Ramos (cell line): ENCODE data around the gene SRSF12.
"Not testable (repeated sequence)": the region's sequence is repeated elsewhere in the genome, so short reads cannot be mapped to it uniquely, and the experiment has no call there.

ENCODE experiments used
- in situ Hi-C: fragments of 300-500 bp; cut with MboI; formaldehyde crosslinking; loops from one replicate; pipeline ENCODE4 v1.14.3; 2022; ENCODE audit warnings: low sequenced_read_pairs; ENCODE audit not compliant: unreplicated experiment

SRSF12 gene

GRCh38 chr6:89132057-89132456, 14.2 kb upstream of the SRSF12 start:
- in situ Hi-C loops = no loop called here

- in situ Hi-C loops = no loop called here
These were observed 13.7 kb upstream of the SRSF12 start for GRCh38 chr6:89131599-89131998.

GRCh38 chr6:89128256-89128671, 10.4 kb upstream of the SRSF12 start:
- in situ Hi-C loops = not testable (repeated sequence)

- in situ Hi-C loops = no loop called here
These were observed 4.8 kb upstream of the SRSF12 start for GRCh38 chr6:89122625-89123024.

GRCh38 chr6:89121934-89122333, 4.1 kb upstream of the SRSF12 start:
- in situ Hi-C loops = no loop called here

DNA sequence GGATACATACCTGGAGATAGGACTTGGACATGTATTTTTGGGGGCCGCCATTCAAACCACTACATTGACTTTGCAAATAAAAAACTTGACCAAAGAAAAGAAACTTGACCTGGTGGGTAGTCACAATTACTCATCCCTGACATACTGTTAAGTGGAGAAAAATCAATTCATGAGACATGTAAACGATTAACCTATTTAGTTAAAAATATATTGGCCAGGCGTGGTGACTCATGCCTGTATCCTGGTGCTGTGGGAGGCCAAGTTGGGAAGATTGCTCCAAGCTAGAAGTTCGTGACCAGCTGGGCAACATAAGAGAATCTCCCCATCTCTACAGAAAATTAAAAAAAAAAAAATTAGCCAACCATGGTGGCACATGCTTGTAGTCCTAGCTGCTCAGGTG, 2.5 kb upstream of the SRSF12 start:
- in situ Hi-C loops = no loop called here

DNA sequence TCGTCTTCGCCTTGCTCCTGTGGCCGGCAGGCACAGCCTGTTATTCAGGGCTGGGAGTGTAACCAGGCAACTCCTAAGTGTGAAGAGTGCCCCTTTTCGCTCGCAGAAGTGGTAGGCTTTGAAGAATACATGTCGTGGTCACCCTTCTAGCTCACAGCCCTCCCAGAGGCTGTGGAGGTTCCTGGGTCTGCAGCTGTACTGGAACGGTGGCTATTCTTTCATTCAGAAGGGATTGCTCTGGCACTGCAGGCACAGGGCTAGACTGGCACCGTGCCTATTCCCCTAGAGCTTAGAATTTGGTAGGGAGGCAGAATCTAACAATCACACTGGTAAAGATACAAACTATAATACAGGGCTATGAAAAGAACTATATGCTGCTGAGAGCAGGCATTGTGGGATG, 1.1 kb upstream of the SRSF12 start:
- in situ Hi-C loops = no loop called here

DNA sequence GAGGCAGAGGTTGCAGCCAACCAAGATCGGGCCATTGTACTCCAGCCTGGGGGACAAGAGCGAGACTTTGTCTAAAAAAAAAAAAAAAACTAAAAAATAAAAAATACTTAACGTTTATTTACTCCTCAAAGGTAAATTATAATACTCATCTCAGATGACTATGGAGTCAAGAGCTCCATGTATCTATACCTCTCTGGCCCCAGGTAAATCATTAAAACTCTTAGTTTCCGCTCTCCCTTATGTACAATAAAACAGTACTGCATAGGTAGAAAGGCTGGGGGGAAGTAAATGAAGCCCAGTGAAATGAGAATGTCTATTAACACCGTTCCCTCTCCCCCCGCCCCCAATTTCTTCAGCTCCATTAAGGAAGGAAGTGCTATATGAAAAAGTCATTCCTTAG, 1.2 kb downstream of the SRSF12 start:
- in situ Hi-C loops = no loop called here

DNA sequence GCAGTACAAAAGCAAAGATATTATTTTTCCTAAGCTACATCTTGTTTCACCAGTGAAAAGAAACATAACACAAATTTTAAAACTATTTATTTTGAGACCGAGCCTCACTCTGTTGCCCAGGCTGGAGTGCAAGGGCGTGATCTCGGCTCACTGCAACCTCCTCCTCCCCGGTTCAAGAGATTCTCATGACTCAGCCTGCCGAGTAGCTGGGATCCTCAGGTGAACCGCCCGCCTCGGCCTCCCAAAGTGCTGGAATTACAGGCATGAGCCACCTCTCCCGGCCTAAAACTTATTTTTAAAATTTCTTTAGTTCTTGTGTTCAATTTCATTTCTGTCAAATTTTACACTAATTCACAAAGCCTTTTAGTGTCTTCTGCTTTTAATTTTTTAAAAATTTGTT, 5.9 kb downstream of the SRSF12 start:
- in situ Hi-C loops = no loop called here

GRCh38 chr6:89110284-89110683, 7.6 kb downstream of the SRSF12 start:
- in situ Hi-C loops = no loop called here

DNA sequence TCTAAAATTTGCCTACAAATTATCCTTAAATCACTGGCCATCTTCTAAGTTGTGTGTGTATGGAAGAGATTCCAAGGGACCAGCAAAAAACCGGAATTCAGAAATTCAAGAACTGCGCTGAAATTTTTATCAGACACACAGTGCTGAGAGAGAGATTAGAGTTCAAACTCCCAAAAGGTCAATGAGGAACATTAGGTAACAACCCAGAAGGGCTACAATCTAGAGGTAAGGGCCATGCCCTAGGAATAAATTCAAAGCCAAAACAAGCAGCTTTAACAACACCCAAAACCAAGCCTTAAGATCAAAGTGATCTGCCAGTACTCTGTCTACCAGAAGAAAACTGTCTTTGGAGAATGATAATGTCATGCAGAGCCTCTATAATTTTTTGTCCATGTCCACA, 17.8 kb downstream of the SRSF12 start:
- in situ Hi-C loops = no loop called here

DNA sequence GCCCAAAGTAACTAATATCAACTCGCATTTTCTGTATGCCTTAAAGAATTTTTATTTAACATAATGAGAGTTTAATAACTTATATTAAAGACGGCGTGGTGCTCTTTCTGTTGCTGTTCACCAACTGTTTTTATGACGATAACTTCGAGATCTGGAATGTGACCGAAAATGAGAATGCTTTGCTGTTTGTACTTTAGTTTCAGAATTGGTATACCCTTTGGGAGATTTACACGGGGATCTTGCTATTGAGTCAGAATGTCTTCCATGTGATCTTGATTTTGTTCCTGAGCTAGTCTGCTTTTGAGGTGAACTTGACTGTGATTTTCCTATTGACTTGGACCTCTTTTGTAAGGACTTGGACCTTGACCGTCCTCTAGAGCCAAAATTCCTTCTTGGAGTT, 19.4 kb downstream of the SRSF12 start:
- in situ Hi-C loops = loop anchor here (25.0 kb wide), 1 partner anchor 1186 kb away; no protein-coding TSS in a partner anchor

- in situ Hi-C loops = loop anchor here (25.0 kb wide), 1 partner anchor 1176 kb away; no protein-coding TSS in a partner anchor
These were observed 30.0 kb downstream of the SRSF12 start for GRCh38 chr6:89087881-89088280.

DNA sequence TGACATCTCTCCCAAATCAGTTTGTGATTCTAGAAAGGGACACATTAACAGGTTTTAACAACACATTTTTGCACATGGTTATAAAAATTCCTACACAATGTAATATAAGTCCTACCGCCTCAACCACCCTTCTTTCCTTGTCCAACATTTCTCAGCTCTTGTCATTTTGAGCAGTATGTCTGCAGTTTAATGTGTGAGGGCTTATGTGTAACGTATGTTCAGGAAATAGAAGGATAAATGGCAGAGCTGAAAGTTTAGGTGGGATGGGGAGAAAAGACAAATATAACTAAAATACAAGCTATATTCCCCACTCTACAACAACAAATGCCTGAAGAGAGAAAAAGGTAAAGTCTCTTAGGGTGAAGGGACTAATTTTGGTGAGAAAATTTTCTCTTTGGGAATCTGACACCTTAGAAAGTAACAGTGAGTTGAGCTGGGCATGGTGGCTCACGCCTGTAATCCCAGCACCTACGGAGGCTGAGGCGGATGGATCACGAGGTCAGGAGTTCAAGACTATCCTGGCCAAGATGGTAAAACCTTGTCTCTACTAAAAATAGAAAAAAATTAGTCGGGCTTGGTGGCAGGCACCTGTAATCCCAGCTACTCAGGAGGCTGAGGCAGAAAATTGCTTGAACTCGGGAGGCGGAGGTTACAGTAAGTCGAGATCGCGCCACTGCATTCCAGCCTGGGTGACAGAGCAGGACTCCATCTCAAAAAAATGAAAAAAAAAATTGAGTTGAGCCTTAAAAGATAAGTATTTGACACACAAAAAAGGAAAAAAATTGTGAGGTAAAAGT, 32.3 kb downstream of the SRSF12 start:
- in situ Hi-C loops = loop anchor here (25.0 kb wide), 1 partner anchor 1173 kb away; no protein-coding TSS in a partner anchor

DNA sequence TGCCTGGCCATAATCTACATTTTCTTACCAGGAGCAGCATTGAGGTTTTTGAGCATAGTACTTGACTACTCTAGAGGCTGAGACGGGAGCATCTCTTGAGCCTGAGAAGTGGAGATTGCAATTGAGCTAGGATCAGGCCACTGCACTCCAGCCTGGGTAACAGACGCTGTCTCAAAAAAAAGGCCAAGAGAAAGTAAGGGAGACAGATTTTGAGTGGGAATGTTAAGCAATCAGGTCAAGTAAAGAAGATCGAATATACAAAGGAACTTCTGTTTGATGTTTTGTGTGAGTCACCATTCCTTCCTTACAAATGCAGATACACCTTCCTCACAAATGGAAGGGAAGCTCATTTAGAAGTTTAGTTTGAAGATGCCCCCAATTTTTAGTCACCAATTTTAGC, 32.9 kb downstream of the SRSF12 start:
- in situ Hi-C loops = loop anchor here (25.0 kb wide), 1 partner anchor 1173 kb away; no protein-coding TSS in a partner anchor

GRCh38 chr6:89084542-89084941, 33.3 kb downstream of the SRSF12 start:
- in situ Hi-C loops = loop anchor here (25.0 kb wide), 1 partner anchor 1172 kb away; no protein-coding TSS in a partner anchor

DNA sequence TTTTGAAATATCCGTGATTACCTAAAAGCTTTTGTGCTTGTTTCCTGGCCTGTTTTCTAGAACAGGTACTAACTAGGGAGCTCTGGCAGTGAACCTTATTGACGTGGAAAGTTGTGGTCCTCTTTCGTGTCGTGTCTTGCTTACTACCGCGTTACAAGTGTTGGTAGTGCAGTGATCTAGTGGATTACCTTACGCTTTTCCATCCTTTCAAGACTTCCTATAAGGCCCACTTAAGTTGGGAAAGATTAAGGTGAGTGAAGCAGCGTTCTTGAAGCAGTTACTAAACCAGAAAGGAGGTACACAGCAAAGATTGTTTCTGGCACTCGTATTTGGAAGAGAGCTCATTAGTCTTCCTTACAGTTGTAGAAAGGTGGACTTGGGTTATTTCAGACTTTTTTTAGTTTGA, 35.4 kb downstream of the SRSF12 start:
- in situ Hi-C loops = loop anchor here (25.0 kb wide), 1 partner anchor 1170 kb away; no protein-coding TSS in a partner anchor

- in situ Hi-C loops = loop anchor here (25.0 kb wide), 1 partner anchor 1169 kb away; no protein-coding TSS in a partner anchor
These were observed 36.2 kb downstream of the SRSF12 start for GRCh38 chr6:89081423-89082322.

DNA sequence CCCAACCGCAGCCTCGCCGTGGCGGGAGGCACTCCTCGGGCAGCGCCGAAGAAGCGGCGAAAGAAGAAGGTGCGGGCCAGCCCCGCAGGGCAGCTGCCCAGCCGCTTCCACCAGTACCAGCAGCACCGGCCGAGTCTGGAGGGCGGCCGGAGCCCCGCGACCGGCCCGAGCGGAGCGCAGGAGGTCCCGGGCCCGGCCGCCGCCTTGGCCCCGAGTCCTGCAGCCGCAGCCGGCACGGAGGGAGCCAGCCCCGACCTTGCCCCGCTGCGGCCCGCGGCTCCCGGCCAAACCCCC, 36.8 kb downstream of the SRSF12 start:
- in situ Hi-C loops = loop anchor here (25.0 kb wide), 1 partner anchor 1169 kb away; no protein-coding TSS in a partner anchor

DNA sequence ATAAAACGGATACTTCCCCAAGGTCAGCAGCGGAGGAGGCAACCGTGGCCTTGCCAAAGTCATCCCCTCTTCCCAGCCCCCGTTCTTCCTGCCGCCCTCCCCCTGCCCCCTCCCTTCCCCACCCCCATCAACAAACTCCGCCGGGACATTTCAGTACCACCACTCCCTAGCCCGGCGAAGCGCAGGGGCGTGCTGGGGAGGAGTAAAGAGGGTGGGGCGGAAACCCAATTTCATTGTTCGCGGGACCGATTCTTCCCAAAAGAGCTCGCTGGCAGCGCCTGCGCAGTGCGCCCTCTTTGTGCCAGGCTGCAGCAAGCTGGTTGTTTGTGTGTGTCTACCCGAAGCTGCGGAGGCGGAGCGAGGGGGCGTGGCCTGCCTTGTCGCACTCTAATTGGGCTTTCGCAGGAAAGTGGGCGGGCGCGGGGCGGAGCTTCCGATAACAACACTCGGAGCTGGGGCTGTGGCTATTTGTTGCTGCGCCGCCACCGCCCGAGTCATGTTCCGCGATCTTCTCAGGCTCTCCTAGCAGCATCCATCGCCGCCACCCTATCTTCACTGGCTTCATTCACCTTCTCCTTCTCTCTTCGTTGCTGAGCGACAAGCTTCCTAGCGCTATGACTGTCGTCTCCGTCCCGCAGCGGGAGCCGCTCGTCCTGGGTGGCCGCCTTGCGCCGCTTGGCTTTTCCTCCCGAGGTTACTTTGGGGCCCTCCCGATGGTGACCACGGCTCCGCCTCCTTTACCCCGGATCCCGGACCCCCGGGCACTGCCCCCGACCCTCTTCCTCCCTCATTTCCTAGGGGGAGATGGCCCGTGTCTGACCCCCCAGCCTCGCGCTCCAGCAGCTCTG, 37.4 kb downstream of the SRSF12 start, which contains the start of gene PNRC1:
PNRC1 (plus strand) TSS at position 471 of the 848 bp plus-strand sequence; CDS start at position 615, 144 bp downstream.
- in situ Hi-C loops = loop anchor here (25.0 kb wide), 1 partner anchor 1168 kb away; no protein-coding TSS in a partner anchor
